Neural progenitor cell (in vitro differentiated cells): ENCODE measurements around the gene CFAP161. TPM values are rescaled to one million over a fixed set of nuclear protein-coding genes. Genes with fewer than 3 reads are reported as not detected.
A peak's percentile ranks its signal among the peaks of the same experiment; 100 is the strongest.

Experiments used
- DNase-seq: peaks from one replicate; pipeline ENCODE4 v3.0.0-alpha.2; 2016; ENCODE audit warnings: low spot score
- H2AFZ ChIP-seq: fragments of 200-600 bp; sonication (generic); replicated peaks from 2 replicates; pipeline ENCODE4 v1.6.1; 2016; ENCODE audit warnings: antibody characterized with exemption
- H3F3A ChIP-seq: fragments of 200-600 bp; sonication (generic); 2 replicates; pipeline ENCODE4 v1.6.1; 2016; ENCODE audit warnings: antibody characterized with exemption, low read depth
- H3K27ac ChIP-seq: fragments of 200-600 bp; sonication (generic); 2 replicates; pipeline ENCODE4 v1.5.1; 2016; ENCODE audit warnings: mild to moderate bottlenecking
- H3K27me3 ChIP-seq: fragments of 200-600 bp; sonication (generic); 2 replicates; pipeline ENCODE4 v1.6.1; 2016; ENCODE audit warnings: mild to moderate bottlenecking, moderate library complexity
- H3K36me3 ChIP-seq: fragments of 200-600 bp; sonication (generic); 2 replicates; pipeline ENCODE4 v1.5.1; 2016
- H3K4me1 ChIP-seq: fragments of 200-600 bp; sonication (generic); 2 replicates; pipeline ENCODE4 v1.6.1; 2016; ENCODE audit warnings: mixed run types
- H3K4me2 ChIP-seq: fragments of 200-600 bp; sonication (generic); 2 replicates; pipeline ENCODE4 v1.6.1; 2016
- H3K4me3 ChIP-seq: fragments of 200-600 bp; sonication (generic); 2 replicates; pipeline ENCODE4 v1.5.1; 2016
- H3K79me2 ChIP-seq: fragments of 200-600 bp; sonication (generic); 2 replicates; pipeline ENCODE4 v1.6.1; 2016; ENCODE audit warnings: low read depth
- H3K9ac ChIP-seq: fragments of 200-600 bp; sonication (generic); 2 replicates; pipeline ENCODE4 v1.6.1; 2016
- H3K9me3 ChIP-seq: fragments of 200-600 bp; sonication (generic); 2 replicates; pipeline ENCODE4 v1.5.1; 2016; ENCODE audit warnings: low read depth
- H4K20me1 ChIP-seq: fragments of 200-600 bp; sonication (generic); 2 replicates; pipeline ENCODE4 v1.6.1; 2016; ENCODE audit warnings: low read depth
- H3K27ac Mint-ChIP-seq: 3 replicates; pipeline ENCODE4 v1.8.0; 2021; ENCODE audit warnings: mixed read lengths
- H3K27me3 Mint-ChIP-seq: 2 replicates; pipeline ENCODE4 v1.8.0; 2022; ENCODE audit warnings: low read depth, mild to moderate bottlenecking, inconsistent platforms, moderate library complexity, mixed read lengths; ENCODE audit not compliant: insufficient read depth
- H3K36me3 Mint-ChIP-seq: 3 replicates; pipeline ENCODE4 v1.8.0; 2021; ENCODE audit warnings: mixed read lengths
- H3K4me1 Mint-ChIP-seq: 3 replicates; pipeline ENCODE4 v1.8.0; 2021; ENCODE audit warnings: mixed read lengths
- H3K4me3 Mint-ChIP-seq: 3 replicates; pipeline ENCODE4 v1.8.0; 2021; ENCODE audit warnings: mild to moderate bottlenecking, moderate library complexity, mixed read lengths
- H3K9me3 Mint-ChIP-seq: 3 replicates; pipeline ENCODE4 v1.8.0; 2020; ENCODE audit warnings: mixed read lengths
- EZH2 ChIP-seq: fragments of 200-600 bp; sonication (generic); IDR thresholded peaks from 2 replicates; pipeline ENCODE4 v1.6.1; 2017; ENCODE audit warnings: antibody characterized with exemption, mild to moderate bottlenecking, moderate library complexity
- EZH2phosphoT487 ChIP-seq: fragments of 200-600 bp; sonication (generic); IDR thresholded peaks from 2 replicates; pipeline ENCODE4 v1.6.1; 2017; ENCODE audit warnings: antibody characterized with exemption
- total RNA-seq: library from RNA; depleted of rRNA; stranded (reverse); fragments of >200 nt; gene quantifications from 2 replicates; pipeline ENCODE4 v1.2.3, GENCODE V29; 2015; ENCODE audit warnings: low replicate concordance
- TF ChIP-seq, protein P1 (sequence below): fragments of 200-600 bp; sonication (generic); IDR thresholded peaks from 2 replicates; pipeline ENCODE4 v1.5.1; 2017; ENCODE audit warnings: antibody characterized with exemption, mild to moderate bottlenecking

The CFAP161 gene
- total RNA-seq, 1 donor from 2014 or later: 1.9 TPM

GRCh38 chr15:81174125-81174791 lies 40.2 kb downstream of the CFAP161 start:
- DNase-seq: no peak
- Mint-ChIP-seq H3K9me3 (no peaks in the 10 kb centered on the region), H3K27ac (no peak overlapping the region), H3K4me3 (no peak overlapping the region), H3K36me3 (no peaks in the 10 kb centered on the region), H3K27me3 (peaks cover 4% of the 10 kb centered on the region), H3K4me1 (peaks cover under 1% of the 10 kb centered on the region)
- no peak overlapping the region for H3K4me3 ChIP-seq
- TF ChIP-seq, protein P1, sequence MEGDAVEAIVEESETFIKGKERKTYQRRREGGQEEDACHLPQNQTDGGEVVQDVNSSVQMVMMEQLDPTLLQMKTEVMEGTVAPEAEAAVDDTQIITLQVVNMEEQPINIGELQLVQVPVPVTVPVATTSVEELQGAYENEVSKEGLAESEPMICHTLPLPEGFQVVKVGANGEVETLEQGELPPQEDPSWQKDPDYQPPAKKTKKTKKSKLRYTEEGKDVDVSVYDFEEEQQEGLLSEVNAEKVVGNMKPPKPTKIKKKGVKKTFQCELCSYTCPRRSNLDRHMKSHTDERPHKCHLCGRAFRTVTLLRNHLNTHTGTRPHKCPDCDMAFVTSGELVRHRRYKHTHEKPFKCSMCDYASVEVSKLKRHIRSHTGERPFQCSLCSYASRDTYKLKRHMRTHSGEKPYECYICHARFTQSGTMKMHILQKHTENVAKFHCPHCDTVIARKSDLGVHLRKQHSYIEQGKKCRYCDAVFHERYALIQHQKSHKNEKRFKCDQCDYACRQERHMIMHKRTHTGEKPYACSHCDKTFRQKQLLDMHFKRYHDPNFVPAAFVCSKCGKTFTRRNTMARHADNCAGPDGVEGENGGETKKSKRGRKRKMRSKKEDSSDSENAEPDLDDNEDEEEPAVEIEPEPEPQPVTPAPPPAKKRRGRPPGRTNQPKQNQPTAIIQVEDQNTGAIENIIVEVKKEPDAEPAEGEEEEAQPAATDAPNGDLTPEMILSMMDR: no peak
- no peak for TF ChIP-seq EZH2phosphoT487
- no peak for TF ChIP-seq EZH2
- no peaks in the 10 kb centered on the region for H3K27me3 ChIP-seq
- H3K4me1 ChIP-seq: peaks cover 9% of the 10 kb centered on the region
- no peak overlapping the region for H3K4me2 ChIP-seq
- no peaks in the 10 kb centered on the region for H3K36me3 ChIP-seq
- H2AFZ ChIP-seq: no peak overlapping the region
- H3K27ac ChIP-seq: no peak overlapping the region
- H3F3A ChIP-seq: peaks cover 1% of the 10 kb centered on the region
- H3K9me3 ChIP-seq: no peaks in the 10 kb centered on the region
- no peak overlapping the region for H3K9ac ChIP-seq
- no peaks in the 10 kb centered on the region for H4K20me1 ChIP-seq
- H3K79me2 ChIP-seq: no peaks in the 10 kb centered on the region

- H2AFZ ChIP-seq: no peak overlapping the region
- no peak overlapping the region for H3K4me2 ChIP-seq
- Mint-ChIP-seq H3K27ac (no peak overlapping the region), H3K4me3 (no peak overlapping the region), H3K36me3 (no peaks in the 10 kb centered on the region), H3K4me1 (no peaks in the 10 kb centered on the region), H3K27me3 (peaks cover 4% of the 10 kb centered on the region), H3K9me3 (no peaks in the 10 kb centered on the region)
- H3K27ac ChIP-seq: no peak overlapping the region
- DNase-seq: peak; percentile 22
- H3K36me3 ChIP-seq: no peaks in the 10 kb centered on the region
- H3K27me3 ChIP-seq: no peaks in the 10 kb centered on the region
- peaks cover 9% of the 10 kb centered on the region for H3K4me1 ChIP-seq
- no peak overlapping the region for H3K4me3 ChIP-seq
- TF ChIP-seq, protein P1: no peak
- TF ChIP-seq EZH2: no peak
- no peak for TF ChIP-seq EZH2phosphoT487
- H3K9ac ChIP-seq: no peak overlapping the region
- no peaks in the 10 kb centered on the region for H3K9me3 ChIP-seq
- no peaks in the 10 kb centered on the region for H3K79me2 ChIP-seq
- H4K20me1 ChIP-seq: no peaks in the 10 kb centered on the region
- no peaks in the 10 kb centered on the region for H3F3A ChIP-seq
Measured at GRCh38 chr15:81174792-81175327, 40.8 kb downstream of the CFAP161 start.

DNA sequence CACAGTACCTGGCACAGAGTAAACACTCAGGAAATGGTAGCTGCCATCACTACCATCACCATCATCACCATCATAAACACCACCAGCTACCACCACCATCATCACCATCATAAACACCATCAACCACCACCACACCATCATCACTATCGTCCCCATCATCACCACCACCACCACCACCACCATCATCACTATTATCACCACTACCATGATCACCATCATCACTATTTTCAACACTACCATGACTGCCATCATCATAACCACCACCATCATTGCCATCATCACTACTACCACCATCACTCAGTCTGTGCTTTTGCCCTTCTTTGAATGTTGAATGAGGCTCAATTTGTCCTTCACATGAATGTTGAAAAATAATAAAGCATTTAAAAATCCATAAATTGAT lies 41.4 kb downstream of the CFAP161 start:
- TF ChIP-seq EZH2phosphoT487: no peak
- no peak for TF ChIP-seq EZH2
- TF ChIP-seq, protein P1: no peak

More for the DNA sequence above, 41.4 kb downstream of the CFAP161 start:
- Histone ChIP-seq H2AFZ (no peak overlapping the region), H3K27ac (no peak overlapping the region), H3K36me3 (no peaks in the 10 kb centered on the region), H4K20me1 (no peaks in the 10 kb centered on the region), H3F3A (no peaks in the 10 kb centered on the region), H3K4me3 (no peak overlapping the region), H3K4me1 (peaks cover 9% of the 10 kb centered on the region), H3K4me2 (no peak overlapping the region), H3K9me3 (no peaks in the 10 kb centered on the region), H3K27me3 (no peaks in the 10 kb centered on the region), H3K79me2 (no peaks in the 10 kb centered on the region), H3K9ac (no peak overlapping the region)
- Mint-ChIP-seq H3K27me3 (peaks cover 4% of the 10 kb centered on the region), H3K4me3 (no peak overlapping the region), H3K9me3 (no peaks in the 10 kb centered on the region), H3K27ac (no peak overlapping the region), H3K4me1 (no peaks in the 10 kb centered on the region), H3K36me3 (no peaks in the 10 kb centered on the region)
- DNase-seq: no peak
